ENCODE data around the gene ZDHHC11B.
"Not testable (repeated sequence)": the region's sequence is repeated elsewhere in the genome, so short reads cannot be mapped to it uniquely, and the experiment has no call there.

The ZDHHC11B gene

GRCh38 chr5:766666-767431 is 17.7 kb downstream of the ZDHHC11B start:
- no peak for DNase-seq

DNA sequence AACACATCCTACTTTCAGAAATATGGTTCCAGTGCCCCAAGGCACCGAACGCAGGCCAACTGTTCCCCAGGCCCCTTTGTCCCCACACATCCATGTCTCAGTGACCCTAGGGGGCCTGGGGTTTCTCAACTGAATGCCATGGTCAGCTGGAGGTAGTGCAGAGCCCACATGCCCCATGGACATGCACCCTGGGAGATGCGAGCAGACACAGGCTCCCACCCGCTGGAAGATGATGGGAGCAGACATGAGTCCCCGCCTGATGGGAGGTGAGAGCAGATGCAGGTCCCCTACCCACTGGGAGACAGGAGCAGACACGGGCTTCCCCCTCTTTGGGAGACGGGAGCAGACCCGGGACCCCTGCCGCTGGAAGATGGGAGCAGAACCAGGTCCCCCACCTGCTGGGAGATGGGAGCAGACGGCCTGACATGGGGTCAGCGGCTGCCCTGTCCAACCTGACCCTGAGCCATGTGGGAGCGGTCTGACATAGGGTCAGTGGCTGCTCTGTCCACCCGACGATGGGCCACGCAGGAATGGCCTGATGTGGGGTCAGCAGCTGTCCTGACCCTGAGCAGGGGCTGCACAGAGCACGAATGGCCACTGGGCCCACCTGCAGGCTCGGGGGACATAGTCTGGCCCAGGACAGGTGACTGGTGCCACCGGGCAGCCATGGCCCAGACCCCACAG is 18.4 kb downstream of the ZDHHC11B start:
- no peak for DNase-seq

DNA sequence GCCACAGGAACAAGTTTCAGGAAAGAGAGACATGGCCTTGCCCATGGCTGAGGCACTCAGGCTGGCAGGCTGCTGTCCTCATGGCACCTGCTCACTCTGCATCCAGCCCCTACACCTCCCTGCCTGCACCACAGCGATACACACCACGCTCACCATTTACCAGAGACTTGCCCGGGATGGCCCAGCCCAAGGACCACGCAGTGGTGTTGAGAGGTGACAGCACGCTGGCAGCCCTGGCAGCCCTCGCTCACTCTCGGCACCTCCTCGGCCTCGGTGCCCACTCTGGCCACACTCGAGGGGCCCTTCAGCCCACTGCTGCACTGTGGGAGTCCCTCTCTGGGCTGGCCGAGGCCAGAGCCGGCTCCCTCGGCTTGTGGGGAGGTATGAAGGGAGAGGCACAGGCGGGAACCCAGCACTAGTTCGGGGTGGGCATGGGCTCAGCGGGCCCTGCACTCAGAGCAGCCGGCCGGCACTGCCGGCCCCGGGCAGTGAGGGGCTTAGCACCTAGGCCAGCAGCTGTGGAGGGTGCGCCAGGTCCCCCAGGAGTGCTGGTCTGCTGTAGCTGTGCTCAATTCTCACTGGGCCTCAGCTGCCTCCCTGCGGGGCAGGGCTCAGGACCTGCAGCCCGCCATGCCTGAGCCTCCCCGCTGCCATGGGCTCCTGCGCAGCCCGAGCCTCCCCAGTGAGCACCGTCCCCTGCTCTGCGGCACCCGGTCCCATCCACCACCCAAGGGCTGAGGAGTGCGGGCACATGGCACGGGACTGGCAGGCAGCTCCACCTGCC is 20.3 kb downstream of the ZDHHC11B start:
- DNase-seq, result no peak

DNA sequence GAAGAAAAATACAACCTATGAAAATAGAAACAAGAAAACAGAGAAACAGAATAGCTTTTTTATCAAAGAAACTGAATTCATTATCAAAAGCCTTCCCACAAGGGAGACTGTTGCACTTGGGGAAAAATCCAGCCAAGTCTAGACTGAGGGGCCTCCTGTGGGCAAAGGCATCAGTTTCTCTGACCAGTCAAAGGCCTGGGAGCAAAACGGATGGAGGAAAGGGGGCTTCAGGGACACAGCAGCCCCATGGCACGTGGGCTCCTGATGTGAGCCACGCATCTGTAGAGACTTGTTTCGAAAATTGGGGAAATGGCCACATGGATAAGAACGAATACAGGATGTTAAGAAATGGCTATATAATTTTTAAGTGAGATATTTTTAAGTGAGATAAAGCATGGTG is 21.1 kb downstream of the ZDHHC11B start:
- DNase-seq, result no peak

DNA sequence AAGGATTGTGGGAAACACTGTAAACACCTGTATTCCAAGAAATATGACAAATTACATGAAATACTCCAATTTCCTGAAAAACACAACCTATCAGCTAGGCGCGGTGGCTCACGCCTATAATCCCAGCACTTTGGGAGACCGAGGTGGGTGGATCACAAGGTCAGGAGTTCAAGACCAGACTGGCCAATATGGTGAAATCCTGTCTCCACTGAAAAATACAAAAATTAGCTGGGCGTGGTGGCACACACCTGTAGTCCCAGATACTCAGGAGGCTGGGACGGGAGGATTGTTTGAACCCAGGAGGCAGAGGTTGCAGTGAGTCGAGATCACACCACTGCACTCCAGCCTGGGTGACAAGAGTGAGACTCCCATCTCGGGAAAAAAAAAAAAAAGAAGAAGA is 21.5 kb downstream of the ZDHHC11B start:
- DNase-seq, result not testable (repeated sequence)

GRCh38 chr5:761854-762710 is 22.4 kb downstream of the ZDHHC11B start:
- DNase-seq, result no peak

DNA sequence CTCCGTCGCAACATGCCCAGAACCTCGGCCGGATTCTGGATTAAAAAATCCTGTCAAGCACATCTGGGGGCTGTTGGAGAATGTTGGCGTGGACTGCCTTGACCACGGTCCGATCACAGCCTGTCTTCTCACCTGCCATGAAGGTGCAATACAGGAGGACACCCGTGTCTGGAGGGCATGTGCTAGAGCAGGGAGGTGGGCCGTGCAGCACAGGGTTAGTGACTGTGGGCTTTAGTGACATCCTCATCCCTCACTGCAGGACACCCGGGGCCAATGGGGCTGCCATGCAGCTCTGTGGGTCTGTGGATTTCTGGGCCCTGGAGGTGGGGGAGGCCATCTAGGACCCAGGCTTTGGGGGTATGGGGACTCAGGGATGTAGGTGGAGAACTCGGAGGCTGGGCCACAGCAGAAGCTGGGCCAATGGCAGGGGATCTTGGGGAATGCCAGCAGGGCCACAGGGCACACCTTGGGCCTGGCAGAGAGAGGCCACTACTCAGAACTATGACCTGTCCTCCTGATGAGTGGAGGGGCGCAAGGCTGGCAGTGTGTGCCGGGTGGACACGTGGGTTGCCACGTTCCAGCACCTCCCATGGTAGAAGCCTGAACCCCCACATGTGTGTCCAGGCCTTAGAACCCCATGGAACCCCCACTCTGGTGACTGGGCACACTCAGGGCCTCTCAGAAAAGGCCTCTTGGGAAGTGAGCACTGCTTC is 23.3 kb downstream of the ZDHHC11B start:
- DNase-seq, result no peak

- no peak for DNase-seq
Measured at GRCh38 chr5:760363-761058, 24.0 kb downstream of the ZDHHC11B start.

- no peak for DNase-seq
Measured at GRCh38 chr5:759781-760362, 24.7 kb downstream of the ZDHHC11B start.

- DNase-seq, result peak; percentile 84
Measured at GRCh38 chr5:759111-759751, 25.3 kb downstream of the ZDHHC11B start.

- no peak for DNase-seq
Measured at GRCh38 chr5:758698-759053, 25.9 kb downstream of the ZDHHC11B start.

- DNase-seq, result peak; percentile 24
Measured at GRCh38 chr5:757931-758697, 26.4 kb downstream of the ZDHHC11B start.

- no peak for DNase-seq
Measured at GRCh38 chr5:757346-757930, 27.1 kb downstream of the ZDHHC11B start.

- DNase-seq, result no peak
Measured at GRCh38 chr5:756865-757345, 27.6 kb downstream of the ZDHHC11B start.

DNA sequence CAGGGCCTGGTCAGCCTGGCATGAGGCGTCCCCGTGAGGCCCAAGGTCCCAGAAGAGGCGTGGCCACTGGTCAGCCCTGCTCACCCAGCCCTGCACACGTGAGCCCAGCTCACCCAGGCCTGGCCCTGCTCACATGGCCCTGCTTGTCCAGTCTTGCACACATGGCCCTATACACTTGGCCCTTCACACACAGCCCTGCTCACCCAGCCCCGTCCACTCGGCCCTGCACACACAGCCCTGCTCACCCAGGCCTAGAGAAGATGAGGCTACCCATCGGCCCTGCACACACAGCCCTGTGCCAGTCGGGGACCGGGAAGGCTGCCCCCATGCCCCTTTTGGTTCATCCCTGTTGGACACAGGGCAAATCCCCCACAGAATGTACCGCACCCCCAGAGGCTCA is 28.4 kb downstream of the ZDHHC11B start:
- DNase-seq, result no peak

- DNase-seq, result peak; percentile 34
Measured at GRCh38 chr5:754143-754632, 30.3 kb downstream of the ZDHHC11B start.

GRCh38 chr5:753567-754142 is 30.9 kb downstream of the ZDHHC11B start:
- not testable (repeated sequence) for DNase-seq

DNA sequence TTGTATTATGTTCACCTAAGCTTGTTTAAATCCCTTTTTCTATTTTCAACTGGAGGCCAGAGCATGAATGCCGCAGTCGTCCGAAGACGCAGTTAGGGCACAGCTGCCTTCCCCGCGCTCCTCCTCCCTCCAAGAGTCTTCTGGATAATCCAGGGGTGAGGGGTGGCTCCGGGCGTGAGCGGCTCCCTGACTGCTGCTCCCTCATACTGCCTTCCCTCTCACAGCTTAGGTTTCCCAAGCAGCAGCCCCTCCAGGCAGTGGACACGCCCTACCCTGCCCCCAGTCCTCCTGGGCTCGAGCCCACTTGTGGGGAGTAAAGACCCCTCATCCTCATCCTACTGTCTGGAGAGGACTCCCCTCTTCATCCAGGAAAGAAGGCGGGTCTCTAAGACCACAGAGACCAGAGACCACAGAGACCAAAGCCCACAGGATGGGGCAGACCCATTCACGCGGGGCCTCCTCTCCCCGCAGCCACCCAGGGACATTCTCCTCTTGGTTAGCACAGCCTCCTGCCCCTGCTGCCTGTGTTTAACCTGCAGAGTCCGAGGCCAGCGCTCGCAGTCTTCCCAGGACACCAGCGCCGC is 31.9 kb downstream of the ZDHHC11B start:
- DNase-seq, result not testable (repeated sequence)

All from stimulated activated naive CD4-positive, alpha-beta T cell treated with Interleukin-2 at 50 U/mL for 16 hours (primary cell).